Measurements from ENCODE around the gene F2RL1.

The F2RL1 gene

GRCh38 chr5:76841361-76841760, 22.5 kb downstream of the F2RL1 start:
- TF ChIP-seq CTCF (IDR thresholded peaks at IDR 0.05; ENCODE audit: low read depth, low read length) (no peak), EZH2phosphoT487 (IDR thresholded peaks at IDR 0.05; ENCODE audit: low read depth) (no peak)
- no peak overlapping the region for H2AFZ ChIP-seq (ENCODE audit: low read depth, low read length)
- H3K27ac ChIP-seq (ENCODE audit: low read length) = no peak overlapping the region
- H3K4me2 ChIP-seq (ENCODE audit: low read length) = no peak overlapping the region
- no peaks in the 10 kb centered on the region for H3K27me3 ChIP-seq (ENCODE audit: low read depth, low read length)
- no peak overlapping the region for H3K9ac ChIP-seq (ENCODE audit: low read length)
- no peaks in the 10 kb centered on the region for H3K9me3 ChIP-seq (ENCODE audit: insufficient read depth, low read length)
- H3K36me3 ChIP-seq (replicated peaks; ENCODE audit: low read depth, low read length) = no peaks in the 10 kb centered on the region
- no peaks in the 10 kb centered on the region for H4K20me1 ChIP-seq (ENCODE audit: insufficient read depth, low read length)
- H3K4me3 ChIP-seq (ENCODE audit: low read length) = no peak overlapping the region
- H3K79me2 ChIP-seq (ENCODE audit: low read length) = no peaks in the 10 kb centered on the region
- no peaks in the 10 kb centered on the region for H3K4me1 ChIP-seq (ENCODE audit: low read length)

GRCh38 chr5:76845890-76846289, 27.1 kb downstream of the F2RL1 start:
- H3K36me3 ChIP-seq (replicated peaks; ENCODE audit: low read depth, low read length) = no peaks in the 10 kb centered on the region
- no peaks in the 10 kb centered on the region for H3K9me3 ChIP-seq (ENCODE audit: insufficient read depth, low read length)
- H3K4me3 ChIP-seq (ENCODE audit: low read length) = no peak overlapping the region
- TF ChIP-seq CTCF (IDR thresholded peaks at IDR 0.05; ENCODE audit: low read depth, low read length) (no peak), EZH2phosphoT487 (IDR thresholded peaks at IDR 0.05; ENCODE audit: low read depth) (no peak)
- no peaks in the 10 kb centered on the region for H3K27me3 ChIP-seq (ENCODE audit: low read depth, low read length)
- H3K27ac ChIP-seq (ENCODE audit: low read length) = no peak overlapping the region
- H3K4me1 ChIP-seq (ENCODE audit: low read length) = no peaks in the 10 kb centered on the region
- H3K4me2 ChIP-seq (ENCODE audit: low read length) = no peak overlapping the region
- H4K20me1 ChIP-seq (ENCODE audit: insufficient read depth, low read length) = no peaks in the 10 kb centered on the region
- no peak overlapping the region for H3K9ac ChIP-seq (ENCODE audit: low read length)
- H2AFZ ChIP-seq (ENCODE audit: low read depth, low read length) = no peak overlapping the region
- H3K79me2 ChIP-seq (ENCODE audit: low read length) = no peaks in the 10 kb centered on the region

GRCh38 chr5:76849419-76850291, 30.8 kb downstream of the F2RL1 start, which contains the start of gene S100Z:
S100Z (plus strand) TSS chr5:76850014; CDS start chr5:76875360, 25,346 bp downstream.
- H3K27ac ChIP-seq (ENCODE audit: low read length) = no peak within 1 kb of the TSS
- no peaks in the 10 kb centered on the region for H4K20me1 ChIP-seq (ENCODE audit: insufficient read depth, low read length)
- TF ChIP-seq EZH2phosphoT487 (IDR thresholded peaks at IDR 0.05; ENCODE audit: low read depth) = no peak
- no peak for TF ChIP-seq CTCF (IDR thresholded peaks at IDR 0.05; ENCODE audit: low read depth, low read length)
- no peaks in the 10 kb centered on the region for H3K36me3 ChIP-seq (replicated peaks; ENCODE audit: low read depth, low read length)
- no peak within 1 kb of the TSS for H2AFZ ChIP-seq (ENCODE audit: low read depth, low read length)
- no peak within 1 kb of the TSS for H3K9ac ChIP-seq (ENCODE audit: low read length)
- H3K9me3 ChIP-seq (ENCODE audit: insufficient read depth, low read length) = no peaks in the 10 kb centered on the region
- H3K4me3 ChIP-seq (ENCODE audit: low read length) = no peak within 1 kb of the TSS
- H3K79me2 ChIP-seq (ENCODE audit: low read length) = no peaks in the 10 kb centered on the region
- no peaks in the 10 kb centered on the region for H3K27me3 ChIP-seq (ENCODE audit: low read depth, low read length)
- no peak within 1 kb of the TSS for H3K4me2 ChIP-seq (ENCODE audit: low read length)
- no peaks in the 10 kb centered on the region for H3K4me1 ChIP-seq (ENCODE audit: low read length)

GRCh38 chr5:76850543-76851145, 31.8 kb downstream of the F2RL1 start:
- Histone ChIP-seq H3K9ac (ENCODE audit: low read length) (no peak overlapping the region), H3K27me3 (ENCODE audit: low read depth, low read length) (no peaks in the 10 kb centered on the region), H3K36me3 (replicated peaks; ENCODE audit: low read depth, low read length) (no peaks in the 10 kb centered on the region), H3K4me3 (ENCODE audit: low read length) (no peak overlapping the region), H4K20me1 (ENCODE audit: insufficient read depth, low read length) (no peaks in the 10 kb centered on the region), H3K4me2 (ENCODE audit: low read length) (no peak overlapping the region), H3K27ac (ENCODE audit: low read length) (no peak overlapping the region), H3K79me2 (ENCODE audit: low read length) (no peaks in the 10 kb centered on the region), H2AFZ (ENCODE audit: low read depth, low read length) (no peak overlapping the region), H3K9me3 (ENCODE audit: insufficient read depth, low read length) (no peaks in the 10 kb centered on the region), H3K4me1 (ENCODE audit: low read length) (no peaks in the 10 kb centered on the region)
- TF ChIP-seq CTCF (IDR thresholded peaks at IDR 0.05; ENCODE audit: low read depth, low read length) = no peak
- TF ChIP-seq EZH2phosphoT487 (IDR thresholded peaks at IDR 0.05; ENCODE audit: low read depth) = no peak
